Measurements from ENCODE around the gene ZNF24. TPM values are rescaled to one million over a fixed set of nuclear protein-coding genes. Genes with fewer than 3 reads are reported as not detected.
A peak's percentile ranks its signal among the peaks of the same experiment; 100 is the strongest.

Gene ZNF24
- total RNA-seq, 3 donors from 2014 or later: 39.0 to 79.0 (median 52.8) TPM

- Histone ChIP-seq H3K36me3 (no peaks in the 10 kb centered on the region), H3K4me1 (peaks cover 0 to 6% of the 10 kb centered on the region in 2 donors), H3K27me3 (no peaks in the 10 kb centered on the region), H3K9me3 (no peaks in the 10 kb centered on the region), H3K4me3 (no peak overlapping the region), H3K27ac (peak overlapping the region in 1 of 2 donors; percentile 50)
- DNase-seq (ENCODE audit: low spot score in 2 of 2): no peak
- intact Hi-C loops (cut with DNase I; ENCODE audit: low total_unique reads): loop anchor here (5.0 kb wide), 1 partner anchor 83 kb away; no protein-coding TSS in a partner anchor
- TF ChIP-seq CTCF (IDR thresholded peaks at IDR 0.05): no peak
- no peak for TF ChIP-seq POLR2A (IDR thresholded peaks at IDR 0.05)
- TF ChIP-seq POLR2AphosphoS5 (IDR thresholded peaks at IDR 0.05): no peak
Observed at GRCh38 chr18:35334821-35335220, 9.4 kb downstream of the ZNF24 start.

GRCh38 chr18:35334212-35334611, 10.0 kb downstream of the ZNF24 start:
- H3K36me3 ChIP-seq: no peaks in the 10 kb centered on the region
- H3K9me3 ChIP-seq: no peaks in the 10 kb centered on the region
- H3K4me1 ChIP-seq: peaks cover 0 to 6% of the 10 kb centered on the region in 2 donors
- no peak overlapping the region for H3K4me3 ChIP-seq
- H3K27me3 ChIP-seq: no peaks in the 10 kb centered on the region
- intact Hi-C loops (cut with DNase I; ENCODE audit: low total_unique reads): no loop called here
- no peak for DNase-seq (ENCODE audit: low spot score in 2 of 2)
- no peak overlapping the region for H3K27ac ChIP-seq
- TF ChIP-seq POLR2AphosphoS5 (IDR thresholded peaks at IDR 0.05): no peak
- TF ChIP-seq POLR2A (IDR thresholded peaks at IDR 0.05): no peak
- no peak for TF ChIP-seq CTCF (IDR thresholded peaks at IDR 0.05)

GRCh38 chr18:35331367-35332087, 12.7 kb downstream of the ZNF24 start:
- no peak for DNase-seq (ENCODE audit: low spot score in 2 of 2)
- H3K27ac ChIP-seq: no peak overlapping the region
- H3K27me3 ChIP-seq: no peaks in the 10 kb centered on the region
- no peaks in the 10 kb centered on the region for H3K36me3 ChIP-seq
- no peaks in the 10 kb centered on the region for H3K4me1 ChIP-seq
- intact Hi-C loops (cut with DNase I; ENCODE audit: low total_unique reads): no loop called here
- no peak overlapping the region for H3K4me3 ChIP-seq
- TF ChIP-seq POLR2A (IDR thresholded peaks at IDR 0.05) (no peak), POLR2AphosphoS5 (IDR thresholded peaks at IDR 0.05) (no peak), CTCF (IDR thresholded peaks at IDR 0.05) (no peak)
- H3K9me3 ChIP-seq: no peaks in the 10 kb centered on the region

GRCh38 chr18:35328868-35329267, 15.4 kb downstream of the ZNF24 start:
- no peaks in the 10 kb centered on the region for H3K27me3 ChIP-seq
- TF ChIP-seq CTCF (IDR thresholded peaks at IDR 0.05): no peak
- no peak for TF ChIP-seq POLR2AphosphoS5 (IDR thresholded peaks at IDR 0.05)
- TF ChIP-seq POLR2A (IDR thresholded peaks at IDR 0.05): no peak
- DNase-seq (ENCODE audit: low spot score in 2 of 2): no peak
- H3K4me3 ChIP-seq: no peak overlapping the region
- intact Hi-C loops (cut with DNase I; ENCODE audit: low total_unique reads): no loop called here
- no peaks in the 10 kb centered on the region for H3K4me1 ChIP-seq
- H3K27ac ChIP-seq: no peak overlapping the region
- H3K9me3 ChIP-seq: no peaks in the 10 kb centered on the region
- H3K36me3 ChIP-seq: no peaks in the 10 kb centered on the region

GRCh38 chr18:35326695-35327387, 17.4 kb downstream of the ZNF24 start:
- intact Hi-C loops (cut with DNase I; ENCODE audit: low total_unique reads): no loop called here
- no peaks in the 10 kb centered on the region for H3K4me1 ChIP-seq
- H3K36me3 ChIP-seq: no peaks in the 10 kb centered on the region
- no peak overlapping the region for H3K27ac ChIP-seq
- DNase-seq (ENCODE audit: low spot score in 2 of 2): no peak
- no peaks in the 10 kb centered on the region for H3K27me3 ChIP-seq
- H3K9me3 ChIP-seq: no peaks in the 10 kb centered on the region
- no peak overlapping the region for H3K4me3 ChIP-seq
- TF ChIP-seq POLR2A (IDR thresholded peaks at IDR 0.05): no peak
- no peak for TF ChIP-seq CTCF (IDR thresholded peaks at IDR 0.05)
- TF ChIP-seq POLR2AphosphoS5 (IDR thresholded peaks at IDR 0.05): no peak

Data from breast epithelium (tissue), 4 donors.